Upper lobe of left lung (tissue), 4 donors: ENCODE data around the gene FAM83B.

Experiments used
- EP300 ChIP-seq, 4 donors: sonication (generic); formaldehyde crosslinking; IDR thresholded peaks; one replicate each; pipeline ENCODE4 v1.5.1; 2017; ENCODE audit warnings: antibody characterized with exemption in 4 of 4, control low read depth in 2 of 4
- TF ChIP-seq, protein P1 (sequence below), 6 experiments: fragments of 450-650 bp in 4 of 6; fragments of 200-600 bp in 2 of 6; sonication (generic) in 2 of 6; IDR thresholded peaks; one replicate each; pipeline ENCODE4 v1.5.1; 2016 to 2019; ENCODE audit warnings: antibody characterized with exemption in 6 of 6

DNA sequence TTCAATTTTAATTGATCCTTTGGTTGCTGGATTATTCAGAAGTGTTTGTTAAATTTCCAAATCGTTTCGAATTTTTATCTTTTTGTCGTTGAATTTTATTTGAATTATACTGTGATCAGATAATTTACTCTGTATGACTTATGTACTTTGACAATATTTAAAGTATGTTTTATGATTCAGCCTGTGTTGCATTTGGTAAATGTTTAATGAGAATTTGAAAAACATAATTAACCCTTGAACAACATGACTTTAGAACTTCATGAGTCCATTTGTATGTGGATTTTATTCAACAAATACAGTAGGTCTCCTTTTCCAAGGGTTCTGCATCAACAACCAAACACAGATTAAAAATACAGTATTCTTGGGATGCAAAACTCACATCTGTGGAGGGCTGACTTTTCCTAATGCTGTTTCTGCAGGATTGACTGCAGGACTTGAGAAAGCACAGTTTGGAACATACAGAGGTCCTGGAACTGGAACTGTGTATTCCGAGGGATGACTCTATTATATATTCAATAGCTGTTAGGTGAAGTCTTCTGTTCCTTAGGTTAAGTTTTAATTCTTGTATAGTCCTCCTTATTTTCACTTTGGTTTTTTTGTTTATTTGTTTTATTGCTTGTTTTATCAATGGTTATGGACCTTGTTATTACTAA lies 40.5 kb downstream of the FAM83B start:
- TF ChIP-seq, protein P1, sequence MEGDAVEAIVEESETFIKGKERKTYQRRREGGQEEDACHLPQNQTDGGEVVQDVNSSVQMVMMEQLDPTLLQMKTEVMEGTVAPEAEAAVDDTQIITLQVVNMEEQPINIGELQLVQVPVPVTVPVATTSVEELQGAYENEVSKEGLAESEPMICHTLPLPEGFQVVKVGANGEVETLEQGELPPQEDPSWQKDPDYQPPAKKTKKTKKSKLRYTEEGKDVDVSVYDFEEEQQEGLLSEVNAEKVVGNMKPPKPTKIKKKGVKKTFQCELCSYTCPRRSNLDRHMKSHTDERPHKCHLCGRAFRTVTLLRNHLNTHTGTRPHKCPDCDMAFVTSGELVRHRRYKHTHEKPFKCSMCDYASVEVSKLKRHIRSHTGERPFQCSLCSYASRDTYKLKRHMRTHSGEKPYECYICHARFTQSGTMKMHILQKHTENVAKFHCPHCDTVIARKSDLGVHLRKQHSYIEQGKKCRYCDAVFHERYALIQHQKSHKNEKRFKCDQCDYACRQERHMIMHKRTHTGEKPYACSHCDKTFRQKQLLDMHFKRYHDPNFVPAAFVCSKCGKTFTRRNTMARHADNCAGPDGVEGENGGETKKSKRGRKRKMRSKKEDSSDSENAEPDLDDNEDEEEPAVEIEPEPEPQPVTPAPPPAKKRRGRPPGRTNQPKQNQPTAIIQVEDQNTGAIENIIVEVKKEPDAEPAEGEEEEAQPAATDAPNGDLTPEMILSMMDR (IDR thresholded peaks at IDR 0.05) = no peak
- no peak for TF ChIP-seq EP300 (IDR thresholded peaks at IDR 0.05)
